GM23338 (cell line): ENCODE measurements around the gene FHIT. TPM values are rescaled to one million over a fixed set of nuclear protein-coding genes. Genes with fewer than 3 reads are reported as not detected.

Source experiments
- ATAC-seq: fragments of 200-7000 bp; cut with Tn5 transposase; 3 replicates; pipeline ENCODE4 v1.9.1; 2020
- DNase-seq: peaks from one replicate; pipeline ENCODE4 v3.0.0-alpha.2; 2015; ENCODE audit warnings: low spot score
- H2AFZ ChIP-seq: fragments of 200-600 bp; sonication (generic); 2 replicates; pipeline ENCODE4 v1.8.0; 2016; ENCODE audit warnings: antibody characterized with exemption, mild to moderate bottlenecking, moderate library complexity
- H3F3A ChIP-seq: fragments of 200-600 bp; sonication (generic); replicated peaks from 2 replicates; pipeline ENCODE4 v1.8.0; 2017; ENCODE audit warnings: antibody characterized with exemption, mixed run types, low read depth
- H3K27ac ChIP-seq: fragments of 200-600 bp; sonication (generic); 2 replicates; pipeline ENCODE4 v1.6.1; 2016; ENCODE audit warnings: low read depth
- H3K27me3 ChIP-seq: fragments of 200-600 bp; sonication (generic); 2 replicates; pipeline ENCODE4 v1.8.0; 2016; ENCODE audit warnings: mild to moderate bottlenecking, mixed run types, moderate library complexity; ENCODE audit not compliant: insufficient read depth
- H3K36me3 ChIP-seq: fragments of 200-600 bp; sonication (generic); 2 replicates; pipeline ENCODE4 v1.8.0; 2016; ENCODE audit warnings: mild to moderate bottlenecking; ENCODE audit not compliant: insufficient read depth
- H3K4me1 ChIP-seq: fragments of 200-600 bp; sonication (generic); 2 replicates; pipeline ENCODE4 v1.8.0; 2016; ENCODE audit warnings: mild to moderate bottlenecking, moderate library complexity; ENCODE audit not compliant: insufficient read depth
- H3K4me2 ChIP-seq: fragments of 200-600 bp; sonication (generic); 2 replicates; pipeline ENCODE4 v1.7.1; 2017; ENCODE audit warnings: mixed run types
- H3K4me3 ChIP-seq: fragments of 200-600 bp; sonication (generic); 2 replicates; pipeline ENCODE4 v1.6.1; 2016; ENCODE audit warnings: mixed run types
- H3K79me2 ChIP-seq: fragments of 200-600 bp; sonication (generic); replicated peaks from 2 replicates; pipeline ENCODE4 v1.8.0; 2017; ENCODE audit warnings: mild to moderate bottlenecking; ENCODE audit not compliant: insufficient read depth
- H3K9me2 ChIP-seq: fragments of 200-600 bp; sonication (generic); 2 replicates; pipeline ENCODE4 v1.8.0; 2017; ENCODE audit not compliant: insufficient read depth
- H4K20me1 ChIP-seq: fragments of 200-600 bp; sonication (generic); replicated peaks from 2 replicates; pipeline ENCODE4 v1.8.0; 2017; ENCODE audit warnings: mild to moderate bottlenecking; ENCODE audit not compliant: insufficient read depth
- H3K27ac Mint-ChIP-seq: 2 replicates; pipeline ENCODE4 v1.8.0; 2020; ENCODE audit warnings: inconsistent platforms, mild to moderate bottlenecking, moderate library complexity, mixed read lengths
- H3K27me3 Mint-ChIP-seq: 3 replicates; pipeline ENCODE4 v1.8.0; 2022; ENCODE audit warnings: low read depth, mild to moderate bottlenecking, moderate library complexity, mixed read lengths, inconsistent platforms; ENCODE audit not compliant: insufficient read depth, poor library complexity
- H3K36me3 Mint-ChIP-seq: 3 replicates; pipeline ENCODE4 v1.8.0; 2021; ENCODE audit warnings: low read depth, mild to moderate bottlenecking, inconsistent platforms, moderate library complexity, mixed read lengths
- H3K4me1 Mint-ChIP-seq: 3 replicates; pipeline ENCODE4 v1.8.0; 2020; ENCODE audit warnings: mild to moderate bottlenecking, inconsistent platforms, mixed read lengths
- H3K4me3 Mint-ChIP-seq: 3 replicates; pipeline ENCODE4 v1.8.0; 2021; ENCODE audit warnings: moderate library complexity, mild to moderate bottlenecking, inconsistent platforms, mixed read lengths
- H3K9me3 Mint-ChIP-seq: 3 replicates; pipeline ENCODE4 v1.8.0; 2020; ENCODE audit warnings: moderate library complexity, mild to moderate bottlenecking, inconsistent platforms, mixed read lengths
- CREB1 ChIP-seq: fragments of 250-450 bp; sonication (Bioruptor Pico); IDR thresholded peaks from 2 replicates; pipeline ENCODE4 v1.5.0; 2020; ENCODE audit warnings: low read depth, mild to moderate bottlenecking, moderate library complexity
- EZH2phosphoT487 ChIP-seq: fragments of 200-600 bp; sonication (generic); IDR thresholded peaks from one replicate; pipeline ENCODE4 v1.8.1; 2018; ENCODE audit warnings: antibody characterized with exemption; ENCODE audit not compliant: unreplicated experiment
- JUNB ChIP-seq: IDR thresholded peaks from one replicate; pipeline ENCODE4 v1.6.1; 2016; ENCODE audit warnings: antibody characterized with exemption; ENCODE audit not compliant: unreplicated experiment
- NANOG ChIP-seq: IDR thresholded peaks from 2 replicates; pipeline ENCODE4 v1.6.1; 2016; ENCODE audit warnings: antibody characterized with exemption, borderline replicate concordance
- POLR2AphosphoS5 ChIP-seq: IDR thresholded peaks from 2 replicates; pipeline ENCODE4 v1.6.1; 2016; ENCODE audit warnings: antibody characterized with exemption, low read depth
- ZNF114 ChIP-seq: fragments of 250-450 bp; sonication (Bioruptor Pico); IDR thresholded peaks from 2 replicates; pipeline ENCODE4 v1.5.0; 2020; ENCODE audit warnings: mild to moderate bottlenecking, moderate library complexity
- ZNF331 ChIP-seq: fragments of 250-450 bp; sonication (Bioruptor Pico); IDR thresholded peaks from 2 replicates; pipeline ENCODE4 v1.5.0; 2020; ENCODE audit warnings: low read depth, mild to moderate bottlenecking, moderate library complexity
- ZNF462 ChIP-seq: fragments of 250-450 bp; sonication (Bioruptor Pico); IDR thresholded peaks from 2 replicates; pipeline ENCODE4 v1.5.0; 2020; ENCODE audit warnings: mild to moderate bottlenecking, moderate library complexity
- polyA plus RNA-seq: library from polyadenylated mRNA; unstranded; fragments of >200 nt; fragmentation: Nextera tagmentation; extraction: Ambion mirVana; gene quantifications from 2 replicates; pipeline ENCODE4 v1.2.1, GENCODE V29; 2016
- total RNA-seq: library from RNA; depleted of rRNA; stranded (reverse); fragments of >200 nt; shearing (Covaris generic); gene quantifications from 2 replicates; pipeline ENCODE4 v1.2.3, GENCODE V29; 2014
- TF ChIP-seq, protein P1 (sequence below): IDR thresholded peaks from one replicate; pipeline ENCODE4 v1.6.1; 2018; ENCODE audit warnings: antibody characterized with exemption; ENCODE audit not compliant: unreplicated experiment
- TF ChIP-seq, protein P2 (sequence below): IDR thresholded peaks from 2 replicates; pipeline ENCODE4 v1.6.1; 2016; ENCODE audit warnings: antibody characterized with exemption

Gene FHIT
- total and polyA plus RNA-seq, 2 experiments from 2014 or later = 3.0 to 8.3 TPM

GRCh38 chr3:59754456-59755129, 1496.7 kb downstream of the FHIT start:
- H3K79me2 ChIP-seq = no peaks in the 10 kb centered on the region
- DNase-seq = no peak
- H3K36me3 ChIP-seq = no peaks in the 10 kb centered on the region
- no peaks in the 10 kb centered on the region for H4K20me1 ChIP-seq
- ATAC-seq = no peak
- TF ChIP-seq JUNB = no peak
- Mint-ChIP-seq H3K27ac (no peak overlapping the region), H3K27me3 (peaks cover 2% of the 10 kb centered on the region), H3K9me3 (no peaks in the 10 kb centered on the region), H3K4me1 (peaks cover 39% of the 10 kb centered on the region), H3K4me3 (no peak overlapping the region), H3K36me3 (no peaks in the 10 kb centered on the region)
- H3K9me2 ChIP-seq = no peaks in the 10 kb centered on the region; the same call in 1 of the 2 replicates
- H3K27me3 ChIP-seq = peaks cover 11% of the 10 kb centered on the region
- H3F3A ChIP-seq = no peaks in the 10 kb centered on the region
- no peak overlapping the region for H3K27ac ChIP-seq
- H3K4me2 ChIP-seq = no peak overlapping the region
- H3K4me1 ChIP-seq = peaks cover 20% of the 10 kb centered on the region
- no peak overlapping the region for H3K4me3 ChIP-seq
- H2AFZ ChIP-seq = 0 out of 2 replicates have a peak overlapping the region, but pooled peaks have one; percentile 5

DNA sequence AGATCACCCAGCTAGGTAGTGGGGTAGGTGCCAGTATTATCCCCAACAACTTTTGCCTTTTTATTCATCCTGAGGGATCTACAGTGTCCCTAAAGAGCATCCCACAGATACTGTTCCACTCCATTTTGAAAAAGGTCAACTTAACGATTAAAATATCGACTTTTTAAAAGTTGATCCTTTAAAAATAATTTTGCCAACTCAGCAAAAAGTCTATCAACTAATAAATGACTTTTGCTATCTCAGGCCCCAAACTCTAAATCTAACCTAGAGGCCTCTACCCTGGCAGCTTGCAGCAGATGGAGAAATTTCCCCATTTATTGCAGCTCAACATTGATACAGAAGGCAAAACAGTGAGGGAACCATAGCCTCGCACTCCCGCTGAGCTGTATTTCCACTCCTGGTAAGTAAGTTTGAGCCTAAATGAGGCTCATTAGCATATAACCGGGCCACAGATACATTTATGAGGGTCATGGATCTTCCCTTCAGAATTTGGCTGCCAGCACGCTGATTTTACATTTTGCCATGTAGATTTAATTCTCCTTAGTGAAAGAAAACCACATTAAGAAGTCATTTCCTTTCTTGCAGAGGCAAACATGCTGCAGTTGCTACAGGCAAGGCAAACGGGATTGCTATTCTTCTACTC, 1497.3 kb downstream of the FHIT start:
- Histone ChIP-seq H3K9me2 (no peaks in the 10 kb centered on the region; the same call in 1 of the 2 replicates), H3K27ac (no peak overlapping the region), H3F3A (no peaks in the 10 kb centered on the region), H4K20me1 (no peaks in the 10 kb centered on the region), H3K27me3 (peaks cover 11% of the 10 kb centered on the region), H3K4me3 (no peak overlapping the region), H2AFZ (no peak overlapping the region), H3K4me2 (no peak overlapping the region), H3K79me2 (no peaks in the 10 kb centered on the region), H3K36me3 (no peaks in the 10 kb centered on the region), H3K4me1 (peaks cover 26% of the 10 kb centered on the region)
- no peak for DNase-seq
- no peak overlapping the region for H3K4me3 Mint-ChIP-seq
- no peak for ATAC-seq
- no peaks in the 10 kb centered on the region for H3K36me3 Mint-ChIP-seq
- peaks cover 43% of the 10 kb centered on the region for H3K4me1 Mint-ChIP-seq
- H3K9me3 Mint-ChIP-seq = no peaks in the 10 kb centered on the region
- H3K27me3 Mint-ChIP-seq = peaks cover 3% of the 10 kb centered on the region
- H3K27ac Mint-ChIP-seq = no peak overlapping the region
- TF ChIP-seq EZH2phosphoT487 (no peak), ZNF331 (CRISPR knock-in tag) (no peak), ZNF114 (no peak), ZNF462 (no peak), NANOG (no peak), POLR2AphosphoS5 (no peak), CREB1 (CRISPR knock-in tag) (no peak)
- TF ChIP-seq, protein P1, sequence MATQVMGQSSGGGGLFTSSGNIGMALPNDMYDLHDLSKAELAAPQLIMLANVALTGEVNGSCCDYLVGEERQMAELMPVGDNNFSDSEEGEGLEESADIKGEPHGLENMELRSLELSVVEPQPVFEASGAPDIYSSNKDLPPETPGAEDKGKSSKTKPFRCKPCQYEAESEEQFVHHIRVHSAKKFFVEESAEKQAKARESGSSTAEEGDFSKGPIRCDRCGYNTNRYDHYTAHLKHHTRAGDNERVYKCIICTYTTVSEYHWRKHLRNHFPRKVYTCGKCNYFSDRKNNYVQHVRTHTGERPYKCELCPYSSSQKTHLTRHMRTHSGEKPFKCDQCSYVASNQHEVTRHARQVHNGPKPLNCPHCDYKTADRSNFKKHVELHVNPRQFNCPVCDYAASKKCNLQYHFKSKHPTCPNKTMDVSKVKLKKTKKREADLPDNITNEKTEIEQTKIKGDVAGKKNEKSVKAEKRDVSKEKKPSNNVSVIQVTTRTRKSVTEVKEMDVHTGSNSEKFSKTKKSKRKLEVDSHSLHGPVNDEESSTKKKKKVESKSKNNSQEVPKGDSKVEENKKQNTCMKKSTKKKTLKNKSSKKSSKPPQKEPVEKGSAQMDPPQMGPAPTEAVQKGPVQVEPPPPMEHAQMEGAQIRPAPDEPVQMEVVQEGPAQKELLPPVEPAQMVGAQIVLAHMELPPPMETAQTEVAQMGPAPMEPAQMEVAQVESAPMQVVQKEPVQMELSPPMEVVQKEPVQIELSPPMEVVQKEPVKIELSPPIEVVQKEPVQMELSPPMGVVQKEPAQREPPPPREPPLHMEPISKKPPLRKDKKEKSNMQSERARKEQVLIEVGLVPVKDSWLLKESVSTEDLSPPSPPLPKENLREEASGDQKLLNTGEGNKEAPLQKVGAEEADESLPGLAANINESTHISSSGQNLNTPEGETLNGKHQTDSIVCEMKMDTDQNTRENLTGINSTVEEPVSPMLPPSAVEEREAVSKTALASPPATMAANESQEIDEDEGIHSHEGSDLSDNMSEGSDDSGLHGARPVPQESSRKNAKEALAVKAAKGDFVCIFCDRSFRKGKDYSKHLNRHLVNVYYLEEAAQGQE = no peak
- TF ChIP-seq, protein P2, sequence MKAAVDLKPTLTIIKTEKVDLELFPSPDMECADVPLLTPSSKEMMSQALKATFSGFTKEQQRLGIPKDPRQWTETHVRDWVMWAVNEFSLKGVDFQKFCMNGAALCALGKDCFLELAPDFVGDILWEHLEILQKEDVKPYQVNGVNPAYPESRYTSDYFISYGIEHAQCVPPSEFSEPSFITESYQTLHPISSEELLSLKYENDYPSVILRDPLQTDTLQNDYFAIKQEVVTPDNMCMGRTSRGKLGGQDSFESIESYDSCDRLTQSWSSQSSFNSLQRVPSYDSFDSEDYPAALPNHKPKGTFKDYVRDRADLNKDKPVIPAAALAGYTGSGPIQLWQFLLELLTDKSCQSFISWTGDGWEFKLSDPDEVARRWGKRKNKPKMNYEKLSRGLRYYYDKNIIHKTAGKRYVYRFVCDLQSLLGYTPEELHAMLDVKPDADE = no peak
